Kidney epithelial cell (primary cell): Measurements from ENCODE around the gene TOR4A. TPM values are rescaled to one million over a fixed set of nuclear protein-coding genes. Genes with fewer than 3 reads are reported as not detected.
"Not testable (repeated sequence)": the region's sequence is repeated elsewhere in the genome, so short reads cannot be mapped to it uniquely, and the experiment has no call there.

Experiments
- DNase-seq: peaks from one replicate; pipeline ENCODE4 v3.0.0-alpha.2; 2010; ENCODE audit warnings: low read depth
- H3K27me3 ChIP-seq: 2 replicates; pipeline ENCODE4 v1.6.0; 2011; ENCODE audit warnings: low read length; ENCODE audit not compliant: control insufficient read depth, insufficient read depth
- H3K36me3 ChIP-seq: 2 replicates; pipeline ENCODE4 v1.5.1; 2011; ENCODE audit warnings: low read length; ENCODE audit not compliant: control insufficient read depth, insufficient read depth
- H3K4me3 ChIP-seq: 2 replicates; pipeline ENCODE4 v1.5.1; 2011; ENCODE audit warnings: low read depth, mild to moderate bottlenecking, control low read depth, low read length
- CTCF ChIP-seq: IDR thresholded peaks from 2 replicates; pipeline ENCODE4 v1.5.1; 2011; ENCODE audit warnings: mild to moderate bottlenecking, moderate library complexity, low read length, control low read depth, inconsistent platforms; ENCODE audit not compliant: insufficient read depth, poor library complexity, severe bottlenecking
- total RNA-seq: library from RNA; depleted of rRNA; stranded (reverse); fragments of >200 nt; gene quantifications from 2 replicates; pipeline ENCODE4 v1.2.3, GENCODE V29; 2015

Gene TOR4A
- total RNA-seq, 1 donor from 2014 or later = 33.5 TPM

GRCh38 chr9:137321726-137322361, 44.3 kb downstream of the TOR4A start:
- H3K27me3 ChIP-seq = peaks cover 4% of the 10 kb centered on the region
- H3K4me3 ChIP-seq = no peak overlapping the region
- no peak for TF ChIP-seq CTCF
- H3K36me3 ChIP-seq = no peaks in the 10 kb centered on the region
- DNase-seq = no peak

GRCh38 chr9:137323531-137324331, 46.2 kb downstream of the TOR4A start:
- H3K4me3 ChIP-seq = no peak overlapping the region
- no peaks in the 10 kb centered on the region for H3K27me3 ChIP-seq
- TF ChIP-seq CTCF = no peak
- DNase-seq = no peak
- no peaks in the 10 kb centered on the region for H3K36me3 ChIP-seq

- no peak overlapping the region for H3K4me3 ChIP-seq
- DNase-seq = no peak
- TF ChIP-seq CTCF = no peak
- H3K27me3 ChIP-seq = no peaks in the 10 kb centered on the region
- no peaks in the 10 kb centered on the region for H3K36me3 ChIP-seq
These were observed 47.6 kb downstream of the TOR4A start for GRCh38 chr9:137325124-137325523.

GRCh38 chr9:137325799-137326198, 48.3 kb downstream of the TOR4A start:
- Histone ChIP-seq H3K36me3 (no peaks in the 10 kb centered on the region), H3K27me3 (no peaks in the 10 kb centered on the region), H3K4me3 (no peak overlapping the region)
- DNase-seq = no peak
- TF ChIP-seq CTCF = no peak

GRCh38 chr9:137326445-137327065, 49.0 kb downstream of the TOR4A start:
- no peak for TF ChIP-seq CTCF
- Histone ChIP-seq H3K4me3 (no peak overlapping the region), H3K27me3 (no peaks in the 10 kb centered on the region), H3K36me3 (no peaks in the 10 kb centered on the region)
- DNase-seq = no peak

- DNase-seq, H3K4me3 ChIP-seq, H3K27me3 ChIP-seq, H3K36me3 ChIP-seq: not testable (repeated sequence)
These were observed 50.4 kb downstream of the TOR4A start for GRCh38 chr9:137327641-137328550.

GRCh38 chr9:137329590-137329989, 52.1 kb downstream of the TOR4A start:
- H3K36me3 ChIP-seq, H3K4me3 ChIP-seq, H3K27me3 ChIP-seq, DNase-seq: not testable (repeated sequence)
